NOMO-1 (cell line): ENCODE measurements around the gene PTRHD1.

Experiments used
- DNase-seq, 2 experiments: peaks; one replicate each; lab custom pipeline; 2025; ENCODE audit not compliant: unreplicated experiment in 2 of 2; lab: John Stamatoyannopoulos, UW

The PTRHD1 gene

GRCh38 chr2:24763843-24764242 lies 29.3 kb downstream of the PTRHD1 start:
- no peak for DNase-seq

GRCh38 chr2:24762518-24762917 lies 30.7 kb downstream of the PTRHD1 start:
- DNase-seq, result no peak

GRCh38 chr2:24761866-24762265 lies 31.3 kb downstream of the PTRHD1 start:
- no peak for DNase-seq

- no peak for DNase-seq
Measured at GRCh38 chr2:24756789-24757188, 36.4 kb downstream of the PTRHD1 start.

- DNase-seq, result no peak
Measured at GRCh38 chr2:24754985-24755705, 38.0 kb downstream of the PTRHD1 start.

- no peak for DNase-seq
Measured at GRCh38 chr2:24749069-24749691, 44.0 kb downstream of the PTRHD1 start.

GRCh38 chr2:24747299-24747698 lies 45.9 kb downstream of the PTRHD1 start:
- DNase-seq, result no peak

GRCh38 chr2:24745825-24746224 lies 47.4 kb downstream of the PTRHD1 start:
- no peak for DNase-seq

GRCh38 chr2:24744356-24744755 lies 48.8 kb downstream of the PTRHD1 start:
- DNase-seq, result no peak

GRCh38 chr2:24743924-24744323 lies 49.3 kb downstream of the PTRHD1 start:
- no peak for DNase-seq

- DNase-seq, result no peak
Measured at GRCh38 chr2:24742730-24743129, 50.5 kb downstream of the PTRHD1 start.

- no peak for DNase-seq
Measured at GRCh38 chr2:24740142-24740541, 53.0 kb downstream of the PTRHD1 start.
